NCI-H2081 (cell line): Measurements from ENCODE around the gene KLK14.

Experiments used
- DNase-seq, 2 experiments: peaks; one replicate each; lab custom pipeline; 2025; lab: John Stamatoyannopoulos, UW

The KLK14 gene

GRCh38 chr19:51082611-51083010 is at the start of gene KLK14:
Gene KLK14, minus strand, starts transcription at chr19:51082887. Its CDS starts 273 bp downstream, at chr19:51082614.
- no peak for DNase-seq

GRCh38 chr19:51131780-51132680 is 49.3 kb upstream of the KLK14 start:
- DNase-seq, result no peak

GRCh38 chr19:51129716-51130115 is 47.0 kb upstream of the KLK14 start:
- no peak for DNase-seq

GRCh38 chr19:51128227-51128626 is 45.5 kb upstream of the KLK14 start:
- no peak for DNase-seq

- no peak for DNase-seq
Observed at GRCh38 chr19:51127755-51128154, 45.1 kb upstream of the KLK14 start.

GRCh38 chr19:51127032-51127431 is 44.3 kb upstream of the KLK14 start:
- DNase-seq, result no peak

- DNase-seq, result no peak
Observed at GRCh38 chr19:51125421-51126075, 42.9 kb upstream of the KLK14 start.

GRCh38 chr19:51124729-51125128 is 42.0 kb upstream of the KLK14 start, which contains the start of gene SIGLEC9:
Gene SIGLEC9, plus strand, starts transcription at chr19:51124906. Its CDS starts 69 bp downstream, at chr19:51124975.
- DNase-seq, result no peak

GRCh38 chr19:51124216-51124615 is 41.5 kb upstream of the KLK14 start:
- DNase-seq, result no peak

- DNase-seq, result no peak
Observed at GRCh38 chr19:51123802-51124201, 41.1 kb upstream of the KLK14 start.

- DNase-seq, result no peak
Observed at GRCh38 chr19:51123381-51123800, 40.7 kb upstream of the KLK14 start.

- DNase-seq, result no peak
Observed at GRCh38 chr19:51122112-51122981, 39.7 kb upstream of the KLK14 start.

GRCh38 chr19:51121257-51121656 is 38.6 kb upstream of the KLK14 start:
- no peak for DNase-seq

GRCh38 chr19:51120160-51120559 is 37.5 kb upstream of the KLK14 start:
- no peak for DNase-seq

GRCh38 chr19:51119611-51120010 is 36.9 kb upstream of the KLK14 start:
- DNase-seq, result no peak

GRCh38 chr19:51119101-51119500 is 36.4 kb upstream of the KLK14 start:
- DNase-seq, result no peak

GRCh38 chr19:51116736-51117286 is 34.1 kb upstream of the KLK14 start:
- no peak for DNase-seq

GRCh38 chr19:51114087-51114729 is 31.5 kb upstream of the KLK14 start:
- DNase-seq, result no peak

- DNase-seq, result no peak
Observed at GRCh38 chr19:51111606-51112005, 28.9 kb upstream of the KLK14 start.

GRCh38 chr19:51110666-51110971 is 27.9 kb upstream of the KLK14 start:
- no peak for DNase-seq

GRCh38 chr19:51108805-51109146 is 26.1 kb upstream of the KLK14 start:
- no peak for DNase-seq
